ENCODE measurements around the gene HHIPL1. TPM values are rescaled to one million over a fixed set of nuclear protein-coding genes. Genes with fewer than 3 reads are reported as not detected.

HHIPL1 gene
- total RNA-seq, 1 experiment from 2014 or later: 2.6 TPM

DNA sequence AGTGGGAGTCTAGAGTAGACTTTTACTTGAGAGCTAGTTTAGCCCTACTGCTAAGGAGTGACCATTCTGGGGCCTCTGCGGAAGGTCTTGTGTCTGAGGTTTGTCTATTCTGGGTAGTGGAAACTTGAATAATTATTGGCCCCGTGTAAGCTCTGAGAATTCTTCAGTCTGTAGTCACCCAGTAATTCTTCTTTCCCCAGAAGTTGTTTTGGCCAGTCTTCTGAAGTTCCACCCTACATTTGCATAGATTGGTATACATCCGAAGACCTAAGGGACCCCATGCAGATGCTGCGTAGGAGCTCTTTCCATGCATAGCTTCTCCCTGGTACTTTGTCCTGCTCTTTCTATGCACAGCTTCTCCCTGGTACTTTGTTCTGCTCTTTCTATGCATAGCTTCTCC is 52.0 kb downstream of the HHIPL1 start:
- Mint-ChIP-seq H3K36me3 (ENCODE audit: insufficient read depth in 1 of 3, low read depth in 3 of 3) (peaks cover 0 to 1% (median under 1%) of the 10 kb centered on the region in 3 experiments; a peak in 4 of 7 replicates), H3K27ac (no peak overlapping the region), H3K27me3 (ENCODE audit: low read depth) (peaks cover 2% of the 10 kb centered on the region; the same call in 1 of the 2 replicates), H3K4me3 (no peak overlapping the region), H3K9me3 (peaks cover under 1 to 3% of the 10 kb centered on the region in 2 experiments; a peak in 3 of 5 replicates), H3K4me1 (no peaks in the 10 kb centered on the region)
- Histone ChIP-seq H2BK20ac (ENCODE audit: low read depth, low read length, poor library complexity, severe bottlenecking) (no peak overlapping the region), H3K79me2 (ENCODE audit: insufficient read depth, low read length) (no peaks in the 10 kb centered on the region), H2BK15ac (ENCODE audit: low read depth, low read length) (no peak overlapping the region), H2AK5ac (ENCODE audit: insufficient read length, low read length) (no peak overlapping the region), H3K9ac (ENCODE audit: extremely low read depth, insufficient read length, low read length) (no peak overlapping the region), H3K23ac (ENCODE audit: insufficient read length, low read depth, low read length) (no peak overlapping the region), H4K5ac (ENCODE audit: insufficient read length, low read depth, low read length) (no peak overlapping the region), H3K56ac (ENCODE audit: insufficient read length, low read depth, low read length) (no peak overlapping the region), H3K27me3 (ENCODE audit: insufficient read depth, low read length) (no peaks in the 10 kb centered on the region), H4K20me1 (ENCODE audit: control insufficient read depth, insufficient read depth, insufficient read length) (no peaks in the 10 kb centered on the region), H4K91ac (ENCODE audit: insufficient read length, low read depth, low read length) (no peak overlapping the region), H3K27ac (ENCODE audit: insufficient read length, low read depth, low read length) (no peak overlapping the region), H3K9me3 (ENCODE audit: control insufficient read depth, low read depth, low read length) (no peaks in the 10 kb centered on the region), H3K4me2 (ENCODE audit: insufficient read depth, insufficient read length, low read length) (no peak overlapping the region), H3K4me1 (ENCODE audit: insufficient read depth, low read length) (no peaks in the 10 kb centered on the region), H3K23me2 (ENCODE audit: insufficient read length, low read depth, low read length, poor library complexity, severe bottlenecking) (no peaks in the 10 kb centered on the region), H3K14ac (ENCODE audit: insufficient read depth, low read length) (no peak overlapping the region), H2BK120ac (ENCODE audit: low read depth, low read length, poor library complexity, severe bottlenecking) (no peak overlapping the region), H3K4ac (ENCODE audit: low read depth, low read length) (no peak overlapping the region), H3T11ph (ENCODE audit: low read length) (no peak overlapping the region), H2BK12ac (ENCODE audit: insufficient read length, low read depth, low read length) (no peak overlapping the region), H3K18ac (ENCODE audit: insufficient read length, low read depth, low read length) (no peak overlapping the region), H2AFZ (ENCODE audit: low read length) (no peak overlapping the region), H3K79me1 (ENCODE audit: insufficient read depth, low read depth, low read length, poor library complexity, severe bottlenecking) (no peaks in the 10 kb centered on the region), H4K8ac (replicated peaks; ENCODE audit: insufficient read length, low read depth, low read length) (no peak overlapping the region), H2BK5ac (ENCODE audit: insufficient read length, low read length) (no peak overlapping the region)
- WGBS (ENCODE audit: extremely low coverage, insufficient read length, low lambda C conversion rate): no CpG with 5 or more reads among the region's 4 CpGs
- no peak for DNase-seq
- TF ChIP-seq, protein P1, sequence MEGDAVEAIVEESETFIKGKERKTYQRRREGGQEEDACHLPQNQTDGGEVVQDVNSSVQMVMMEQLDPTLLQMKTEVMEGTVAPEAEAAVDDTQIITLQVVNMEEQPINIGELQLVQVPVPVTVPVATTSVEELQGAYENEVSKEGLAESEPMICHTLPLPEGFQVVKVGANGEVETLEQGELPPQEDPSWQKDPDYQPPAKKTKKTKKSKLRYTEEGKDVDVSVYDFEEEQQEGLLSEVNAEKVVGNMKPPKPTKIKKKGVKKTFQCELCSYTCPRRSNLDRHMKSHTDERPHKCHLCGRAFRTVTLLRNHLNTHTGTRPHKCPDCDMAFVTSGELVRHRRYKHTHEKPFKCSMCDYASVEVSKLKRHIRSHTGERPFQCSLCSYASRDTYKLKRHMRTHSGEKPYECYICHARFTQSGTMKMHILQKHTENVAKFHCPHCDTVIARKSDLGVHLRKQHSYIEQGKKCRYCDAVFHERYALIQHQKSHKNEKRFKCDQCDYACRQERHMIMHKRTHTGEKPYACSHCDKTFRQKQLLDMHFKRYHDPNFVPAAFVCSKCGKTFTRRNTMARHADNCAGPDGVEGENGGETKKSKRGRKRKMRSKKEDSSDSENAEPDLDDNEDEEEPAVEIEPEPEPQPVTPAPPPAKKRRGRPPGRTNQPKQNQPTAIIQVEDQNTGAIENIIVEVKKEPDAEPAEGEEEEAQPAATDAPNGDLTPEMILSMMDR (conservative IDR thresholded peaks at IDR 0.05): no peak

Measured in H9 (cell line).